Esophagus muscularis mucosa (tissue), 4 donors: Measurements from ENCODE around the gene ATCAY. TPM values are rescaled to one million over a fixed set of nuclear protein-coding genes. Genes with fewer than 3 reads are reported as not detected.

ENCODE experiments used
- DNase-seq: peaks from one replicate; pipeline ENCODE4 v3.0.0-alpha.2; 2017; ENCODE audit errors: extremely low spot score
- H3K27ac ChIP-seq, 4 donors: fragments of 200-600 bp; sonication (generic); replicated peaks in 1 of 4; 1 replicate in 3 of 4; 2 replicates in 1 of 4; pipeline ENCODE4 v1.5.1; 2016 to 2019; ENCODE audit warnings: mild to moderate bottlenecking in 1 of 4
- H3K27me3 ChIP-seq, 4 donors: fragments of 200-600 bp; sonication (generic); one replicate each; pipeline versions ENCODE4 v1.5.1 to v1.6.0; 2016 to 2019
- H3K36me3 ChIP-seq, 4 donors: fragments of 200-600 bp; sonication (generic); one replicate each; pipeline ENCODE4 v1.5.1; 2016 to 2019
- H3K4me1 ChIP-seq, 4 donors: fragments of 200-600 bp; sonication (generic); one replicate each; pipeline ENCODE4 v1.5.1; 2016 to 2019
- H3K4me3 ChIP-seq, 4 donors: fragments of 200-600 bp; sonication (generic); 1 replicate in 2 of 4; 2 replicates in 2 of 4; pipeline ENCODE4 v1.5.1; 2016 to 2019; ENCODE audit warnings: mild to moderate bottlenecking in 4 of 4, moderate library complexity in 1 of 4
- H3K9me3 ChIP-seq, 4 donors: fragments of 200-600 bp; sonication (generic); 1 replicate in 3 of 4; 2 replicates in 1 of 4; pipeline ENCODE4 v1.5.1; 2016 to 2019
- CTCF ChIP-seq, 3 experiments: fragments of 200-600 bp in 2 of 3; fragments of 450-650 bp in 1 of 3; sonication (generic) in 2 of 3; IDR thresholded peaks; one replicate each; pipeline ENCODE4 v1.5.1; 2017 to 2019; ENCODE audit warnings: antibody characterized with exemption in 3 of 3, mild to moderate bottlenecking in 2 of 3, moderate library complexity in 1 of 3
- EP300 ChIP-seq: sonication (generic); formaldehyde crosslinking; IDR thresholded peaks from one replicate; pipeline ENCODE4 v1.6.1; 2017; ENCODE audit warnings: antibody characterized with exemption
- POLR2A ChIP-seq: fragments of 450-650 bp; IDR thresholded peaks from one replicate; pipeline ENCODE4 v1.6.1; 2017; ENCODE audit warnings: antibody characterized with exemption, moderate library complexity, mild to moderate bottlenecking, low read depth
- POLR2AphosphoS5 ChIP-seq, 2 donors: sonication (generic); formaldehyde crosslinking; IDR thresholded peaks; one replicate each; pipeline ENCODE4 v1.6.1; 2017; ENCODE audit warnings: antibody characterized with exemption in 2 of 2
- WGBS: methylation state at CpG from one replicate; pipeline ENCODE4 v1.1.5; 2018; 5-methylcytosine and 5-hydroxymethylcytosine counted together
- intact Hi-C: fragments of 100-400 bp; cut with DNase I; formaldehyde crosslinking; loops from one replicate; pipeline ENCODE4 v1.15.1; 2023
- total RNA-seq, 4 donors: library from RNA; depleted of rRNA; stranded (reverse); fragments of >200 nt; gene quantifications; one replicate each; pipeline versions ENCODE4 v1.1.0 to v1.2.1, GENCODE V29; 2016

The ATCAY gene
- total RNA-seq, 4 donors from 2014 or later = 0.42 to 1.3 (median 0.82) TPM

- Histone ChIP-seq H3K4me1 (no peaks in the 10 kb centered on the region), H3K36me3 (no peaks in the 10 kb centered on the region), H3K27me3 (no peaks in the 10 kb centered on the region), H3K9me3 (peaks cover 3 to 22% (median 19%) of the 10 kb centered on the region in 4 donors), H3K4me3 (no peak overlapping the region), H3K27ac (no peak overlapping the region)
- intact Hi-C loops = no loop called here
- 89% methylated on average over 10 of the region's 12 CpGs for WGBS
- DNase-seq = no peak
- no peak for TF ChIP-seq CTCF (IDR thresholded peaks at IDR 0.05)
- no peak for TF ChIP-seq POLR2A
- no peak for TF ChIP-seq EP300
These were observed 30.7 kb upstream of the ATCAY start for GRCh38 chr19:3849787-3850186.

- DNase-seq = no peak
- no peaks in the 10 kb centered on the region for H3K36me3 ChIP-seq
- intact Hi-C loops = no loop called here
- TF ChIP-seq POLR2AphosphoS5 (IDR thresholded peaks at IDR 0.05) (no peak), CTCF (IDR thresholded peaks at IDR 0.05) (no peak), POLR2A (no peak), EP300 (no peak)
- H3K4me3 ChIP-seq = no peak overlapping the region
- no peak overlapping the region for H3K27ac ChIP-seq
- peaks cover 3 to 22% (median 19%) of the 10 kb centered on the region in 4 donors for H3K9me3 ChIP-seq
- no peaks in the 10 kb centered on the region for H3K27me3 ChIP-seq
- 90% methylated on average over 6 of the region's 6 CpGs for WGBS
- H3K4me1 ChIP-seq = no peaks in the 10 kb centered on the region
These were observed 30.0 kb upstream of the ATCAY start for GRCh38 chr19:3850320-3850972.

- H3K36me3 ChIP-seq = no peaks in the 10 kb centered on the region
- H3K9me3 ChIP-seq = peaks cover 3 to 22% (median 19%) of the 10 kb centered on the region in 4 donors
- no peaks in the 10 kb centered on the region for H3K4me1 ChIP-seq
- no peak for DNase-seq
- no peak overlapping the region for H3K4me3 ChIP-seq
- TF ChIP-seq POLR2A (no peak), CTCF (IDR thresholded peaks at IDR 0.05) (no peak), EP300 (no peak), POLR2AphosphoS5 (IDR thresholded peaks at IDR 0.05) (no peak)
- intact Hi-C loops = no loop called here
- no peaks in the 10 kb centered on the region for H3K27me3 ChIP-seq
- WGBS = 93% methylated on average over 8 of the region's 11 CpGs
- H3K27ac ChIP-seq = no peak overlapping the region
These were observed 29.0 kb upstream of the ATCAY start for GRCh38 chr19:3851254-3852176.

GRCh38 chr19:3852177-3852511, 28.3 kb upstream of the ATCAY start:
- Histone ChIP-seq H3K4me3 (no peak overlapping the region), H3K4me1 (no peaks in the 10 kb centered on the region), H3K27ac (no peak overlapping the region), H3K36me3 (no peaks in the 10 kb centered on the region), H3K9me3 (peaks cover 3 to 22% (median 19%) of the 10 kb centered on the region in 4 donors), H3K27me3 (no peaks in the 10 kb centered on the region)
- DNase-seq = no peak
- 100% methylated on average over 1 of the region's 1 CpG for WGBS
- intact Hi-C loops = no loop called here
- TF ChIP-seq EP300 (no peak), POLR2A (no peak), POLR2AphosphoS5 (IDR thresholded peaks at IDR 0.05) (no peak), CTCF (IDR thresholded peaks at IDR 0.05) (no peak)
